Thymus (tissue), 11 donors: Measurements from ENCODE around the gene MED13L. TPM values are rescaled to one million over a fixed set of nuclear protein-coding genes. Genes with fewer than 3 reads are reported as not detected.

Source experiments
- DNase-seq, 9 donors: peaks; one replicate each; pipeline ENCODE4 v3.0.0-alpha.2; 2013; ENCODE audit warnings: low spot score in 9 of 9, low read depth in 6 of 9, missing footprints in 1 of 9
- H3K27ac ChIP-seq, 2 donors: one replicate each; pipeline ENCODE4 v1.5.1; 2013; ENCODE audit warnings: control low read depth in 1 of 2, low read depth in 1 of 2, low read length in 1 of 2, mild to moderate bottlenecking in 1 of 2, moderate library complexity in 1 of 2
- H3K27me3 ChIP-seq, 2 donors: one replicate each; pipeline ENCODE4 v1.5.1; 2013; ENCODE audit warnings: low read length in 1 of 2; ENCODE audit not compliant: control insufficient read depth in 2 of 2, insufficient read depth in 1 of 2
- H3K36me3 ChIP-seq, 2 donors: one replicate each; pipeline ENCODE4 v1.5.1; 2013; ENCODE audit warnings: low read length in 1 of 2, mild to moderate bottlenecking in 1 of 2, moderate library complexity in 1 of 2; ENCODE audit not compliant: control insufficient read depth in 2 of 2, insufficient read depth in 2 of 2
- H3K4me1 ChIP-seq, 2 donors: one replicate each; pipeline ENCODE4 v1.5.1; 2013; ENCODE audit warnings: low read length in 2 of 2; ENCODE audit not compliant: control insufficient read depth in 2 of 2, insufficient read depth in 2 of 2
- H3K4me3 ChIP-seq, 2 donors: one replicate each; pipeline ENCODE4 v1.5.1; 2013; ENCODE audit warnings: low read length in 2 of 2, control low read depth in 1 of 2, mild to moderate bottlenecking in 1 of 2
- H3K9me3 ChIP-seq, 2 donors: one replicate each; pipeline ENCODE4 v1.5.1; 2013; ENCODE audit warnings: low read length in 1 of 2, mild to moderate bottlenecking in 1 of 2; ENCODE audit not compliant: control insufficient read depth in 2 of 2, insufficient read depth in 1 of 2
- WGBS: extraction: QIAGEN DNeasy Blood & Tissue Kit; methylation state at CpG from one replicate; pipeline ENCODE4 v1.1.7; 2013; 5-methylcytosine and 5-hydroxymethylcytosine counted together
- polyA plus RNA-seq: library from polyadenylated mRNA; stranded (reverse); fragments of 200-250 nt; gene quantifications from one replicate; pipeline ENCODE4 v1.2.3, GENCODE V29; 2013
- total RNA-seq: library from RNA; stranded (reverse); fragments of 120-200 nt; gene quantifications from one replicate; pipeline ENCODE4 v1.2.4, GENCODE V29; 2013
- donor health status: healthy.

The MED13L gene
- total and polyA plus RNA-seq, 2 donors, result 34.0 to 141 TPM

DNA sequence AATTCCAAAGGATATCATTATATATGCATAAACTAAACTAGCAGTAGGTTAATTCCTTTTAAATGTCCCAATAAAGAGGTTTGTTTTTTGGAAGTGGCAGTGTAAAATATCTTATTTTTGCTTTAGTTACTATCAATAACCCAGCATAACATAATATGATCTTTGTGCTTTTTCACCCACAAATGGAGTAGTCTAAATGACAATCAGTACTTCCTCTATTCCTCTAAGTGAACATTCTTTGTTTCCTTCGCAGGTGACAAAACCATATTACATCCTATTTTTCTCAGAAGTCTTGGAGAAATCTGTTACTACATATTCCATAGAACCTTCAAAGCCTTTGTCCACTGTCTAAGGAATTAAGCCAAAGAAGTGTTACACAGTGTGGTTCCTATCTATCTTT is 62.5 kb downstream of the MED13L start:
- no peaks in the 10 kb centered on the region for H3K36me3 ChIP-seq
- H3K9me3 ChIP-seq, result no peaks in the 10 kb centered on the region
- H3K27me3 ChIP-seq, result no peaks in the 10 kb centered on the region
- WGBS, result 27% methylated on average over 1 of the region's 1 CpG
- no peak for DNase-seq
- H3K27ac ChIP-seq, result no peak overlapping the region
- peaks cover 7 to 9% of the 10 kb centered on the region in 2 donors for H3K4me1 ChIP-seq
- no peak overlapping the region for H3K4me3 ChIP-seq

DNA sequence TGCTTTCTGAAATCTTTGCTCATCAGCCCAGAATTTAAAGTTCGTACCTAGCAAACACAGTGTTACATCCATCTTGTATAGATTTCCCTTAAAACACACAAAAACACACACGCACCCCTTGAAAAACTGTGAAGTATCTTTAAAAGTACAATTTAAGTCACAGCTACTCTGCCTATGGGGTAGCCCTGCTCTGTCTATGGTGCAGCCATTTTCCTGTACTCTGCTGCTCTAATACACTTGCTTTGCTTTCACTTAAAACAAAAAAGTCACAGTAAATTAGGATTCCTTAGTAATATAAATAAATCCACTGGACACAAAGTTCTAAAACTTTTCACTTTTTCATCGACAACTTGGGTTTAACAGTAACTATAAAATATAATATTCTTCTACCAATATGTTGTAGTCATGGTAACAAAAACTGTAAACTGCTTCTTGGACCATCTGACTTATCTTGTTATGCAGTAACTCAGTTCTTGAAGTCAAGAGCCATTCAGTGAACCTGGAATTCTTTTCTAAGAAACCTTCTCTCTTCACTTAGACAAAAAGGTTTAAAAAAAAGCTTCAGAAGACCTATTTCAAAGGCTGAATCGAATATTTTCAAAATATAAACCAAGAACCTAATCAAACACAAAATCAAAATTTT is 63.5 kb downstream of the MED13L start:
- 95% methylated on average over 4 of the region's 4 CpGs for WGBS
- Histone ChIP-seq H3K27ac (no peak overlapping the region), H3K4me1 (peaks cover 10 to 11% of the 10 kb centered on the region in 2 donors), H3K27me3 (no peaks in the 10 kb centered on the region), H3K4me3 (no peak overlapping the region), H3K36me3 (no peaks in the 10 kb centered on the region), H3K9me3 (no peaks in the 10 kb centered on the region)
- DNase-seq, result no peak

DNA sequence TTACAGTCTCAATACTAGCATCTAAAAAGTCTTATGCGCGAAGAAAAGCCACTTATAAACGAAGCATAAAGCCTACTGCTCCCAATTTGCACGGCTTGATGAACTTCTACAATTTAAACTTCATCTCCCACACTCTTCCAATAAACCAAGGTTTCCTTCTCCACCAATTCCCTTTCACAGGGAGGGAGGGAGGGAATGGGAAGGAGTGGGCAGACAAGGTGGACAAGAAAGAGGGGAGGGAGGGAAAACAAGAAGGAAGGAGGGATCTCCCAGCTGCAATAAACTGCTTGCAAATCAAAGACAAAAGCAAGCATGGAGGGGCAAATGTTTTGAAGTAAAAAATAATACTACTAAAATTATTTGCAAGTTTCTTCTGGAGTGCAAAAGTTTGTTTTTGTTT is 64.5 kb downstream of the MED13L start:
- H3K36me3 ChIP-seq, result no peaks in the 10 kb centered on the region
- H3K4me1 ChIP-seq, result peaks cover 10 to 11% of the 10 kb centered on the region in 2 donors

GRCh38 chr12:116210762-116211161 is 66.7 kb downstream of the MED13L start:
- no peak overlapping the region for H3K27ac ChIP-seq
- H3K4me1 ChIP-seq, result peaks cover 10 to 11% of the 10 kb centered on the region in 2 donors
- 24% methylated on average over 4 of the region's 4 CpGs for WGBS

More for the DNA sequence above, 64.5 kb downstream of the MED13L start:
- no peak for DNase-seq
- WGBS, result 90% methylated on average over 4 of the region's 4 CpGs
- no peaks in the 10 kb centered on the region for H3K27me3 ChIP-seq
- no peaks in the 10 kb centered on the region for H3K9me3 ChIP-seq
- H3K4me3 ChIP-seq, result no peak overlapping the region
- no peak overlapping the region for H3K27ac ChIP-seq

GRCh38 chr12:116210131-116210530 is 67.4 kb downstream of the MED13L start:
- Histone ChIP-seq H3K27ac (no peak overlapping the region), H3K36me3 (no peaks in the 10 kb centered on the region), H3K4me3 (no peak overlapping the region), H3K9me3 (no peaks in the 10 kb centered on the region), H3K4me1 (peaks cover 10 to 11% of the 10 kb centered on the region in 2 donors), H3K27me3 (no peaks in the 10 kb centered on the region)
- no peak for DNase-seq
- 60% methylated on average over 5 of the region's 5 CpGs for WGBS

More at GRCh38 chr12:116210762-116211161, 66.7 kb downstream of the MED13L start:
- Histone ChIP-seq H3K36me3 (no peaks in the 10 kb centered on the region), H3K4me3 (no peak overlapping the region), H3K9me3 (no peaks in the 10 kb centered on the region), H3K27me3 (no peaks in the 10 kb centered on the region)
- DNase-seq, result peak in 1 of 9 donors; percentile 30

DNA sequence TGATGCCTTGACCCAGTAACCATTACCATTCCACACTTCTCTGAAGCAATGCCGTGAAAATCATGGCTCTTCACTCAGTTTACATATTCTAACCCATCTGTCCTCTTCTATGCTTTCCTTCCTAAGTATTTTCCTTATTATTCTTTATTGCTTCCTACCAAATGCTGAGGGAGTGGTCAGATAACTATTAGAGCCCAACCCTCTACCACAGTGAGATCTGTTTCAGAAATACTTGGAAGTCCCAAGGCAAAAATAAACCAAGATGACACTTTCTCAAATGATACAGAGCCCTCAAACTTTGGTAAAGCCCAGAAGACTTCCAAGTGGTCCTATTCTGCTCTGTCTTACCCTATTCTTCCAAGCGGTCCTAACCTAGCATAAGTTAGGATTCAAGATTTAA is 68.0 kb downstream of the MED13L start:
- Histone ChIP-seq H3K36me3 (peaks cover 5 to 6% of the 10 kb centered on the region in 2 donors), H3K9me3 (no peaks in the 10 kb centered on the region), H3K27me3 (no peaks in the 10 kb centered on the region), H3K27ac (no peak overlapping the region), H3K4me3 (no peak overlapping the region), H3K4me1 (peaks cover 10 to 11% of the 10 kb centered on the region in 2 donors)
- no peak for DNase-seq
- WGBS, result 99% methylated on average over 2 of the region's 2 CpGs

DNA sequence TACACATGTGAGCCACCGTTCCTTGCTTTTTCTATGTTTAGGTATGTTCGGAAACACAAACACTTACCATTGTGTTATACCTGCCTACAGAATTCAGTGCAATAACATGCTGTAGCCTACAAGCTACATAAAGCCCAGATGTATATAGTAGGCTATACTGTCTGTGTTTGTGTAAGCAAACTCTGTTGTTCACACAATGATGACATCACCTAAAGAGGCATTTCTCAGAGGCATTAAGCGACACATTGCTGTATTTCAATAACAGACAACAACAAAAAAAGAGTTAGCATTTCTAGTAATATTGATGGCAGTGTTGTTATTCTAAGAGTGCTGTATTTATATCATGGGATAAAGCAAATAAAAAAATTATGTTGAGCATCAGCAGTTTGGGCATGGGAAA is 70.2 kb downstream of the MED13L start:
- Histone ChIP-seq H3K9me3 (no peaks in the 10 kb centered on the region), H3K36me3 (peaks cover 5 to 18% of the 10 kb centered on the region in 2 donors), H3K4me3 (no peak overlapping the region), H3K4me1 (peaks cover 10 to 11% of the 10 kb centered on the region in 2 donors), H3K27me3 (no peaks in the 10 kb centered on the region), H3K27ac (no peak overlapping the region)
- DNase-seq, result no peak
- WGBS, result 98% methylated on average over 3 of the region's 3 CpGs

DNA sequence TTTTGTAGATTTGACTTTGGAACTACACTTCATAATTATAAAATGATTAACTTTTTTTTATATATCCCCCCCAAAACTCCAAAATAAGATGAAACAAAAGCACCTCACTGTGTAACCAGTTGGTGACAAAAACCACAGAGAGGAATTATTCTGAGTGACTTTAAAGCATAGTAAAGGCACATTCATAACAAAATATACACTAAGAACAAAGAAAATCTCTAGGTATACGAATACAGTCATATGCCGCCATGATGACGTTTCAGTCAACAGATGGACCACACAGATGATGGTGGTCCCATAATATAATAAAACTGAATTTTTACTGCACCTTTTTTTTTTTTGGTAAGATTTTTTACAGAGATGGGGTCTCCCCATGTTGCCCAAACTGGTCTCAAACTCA is 70.7 kb downstream of the MED13L start:
- Histone ChIP-seq H3K4me3 (no peak overlapping the region), H3K4me1 (peaks cover 10 to 11% of the 10 kb centered on the region in 2 donors), H3K36me3 (peaks cover 5 to 18% of the 10 kb centered on the region in 2 donors), H3K27ac (no peak overlapping the region), H3K9me3 (no peaks in the 10 kb centered on the region), H3K27me3 (no peaks in the 10 kb centered on the region)
- WGBS, result 92% methylated on average over 3 of the region's 3 CpGs
- no peak for DNase-seq

DNA sequence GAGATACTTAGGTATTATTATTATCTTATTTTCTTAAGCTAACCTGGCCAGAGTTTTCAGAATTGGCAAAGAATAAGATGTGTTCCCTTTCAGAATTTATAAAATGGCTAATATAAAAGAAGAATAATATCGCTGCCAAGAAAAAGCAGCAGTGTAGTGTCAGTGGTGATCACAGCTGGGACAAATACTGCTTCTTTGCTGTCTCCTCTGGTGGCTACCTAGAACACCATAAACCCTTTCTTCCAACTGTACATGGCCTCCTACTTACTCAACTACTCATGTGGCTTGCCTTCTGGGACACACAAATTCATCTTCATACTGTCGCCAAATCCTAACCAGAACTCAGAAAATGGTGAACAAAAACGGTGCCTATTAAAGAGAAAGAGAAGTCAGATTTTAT is 72.7 kb downstream of the MED13L start:
- WGBS, result 97% methylated on average over 3 of the region's 3 CpGs
- Histone ChIP-seq H3K27me3 (no peaks in the 10 kb centered on the region), H3K27ac (no peak overlapping the region), H3K36me3 (peaks cover 5 to 18% of the 10 kb centered on the region in 2 donors), H3K9me3 (no peaks in the 10 kb centered on the region), H3K4me1 (peaks cover 0 to under 1% of the 10 kb centered on the region in 2 donors), H3K4me3 (no peak overlapping the region)
- no peak for DNase-seq
